ENCODE data around the gene KCTD18.

The KCTD18 gene

GRCh38 chr2:200494048-200494447 is 15.8 kb downstream of the KCTD18 start:
- CTCF ChIA-PET = interaction anchor here (0.9 to 2.7 kb wide), 7 partner anchors 8 to 209 kb away, joined by 3 to 56 read pairs (median 3); partner anchors contain the start of gene KCTD18
- POLR2A ChIA-PET = no interaction called here
- no peak for TF ChIP-seq CTCF (IDR thresholded peaks at IDR 0.05; ENCODE audit: control extremely low read depth, extremely low read depth, low read depth, missing control alignments)
- DNase-seq (ENCODE audit: extremely low spot score) = no peak

- ChIA-PET POLR2A (no interaction called here), CTCF (interaction anchor here (2.7 kb wide), 1 partner anchor 11 kb away, joined by 56 read pairs; no protein-coding TSS in a partner anchor)
- no peak for DNase-seq (ENCODE audit: extremely low spot score)
- TF ChIP-seq CTCF (IDR thresholded peaks at IDR 0.05; ENCODE audit: control extremely low read depth, extremely low read depth, low read depth, missing control alignments) = no peak
Measured at GRCh38 chr2:200492656-200493055, 17.2 kb downstream of the KCTD18 start.

- TF ChIP-seq CTCF (IDR thresholded peaks at IDR 0.05; ENCODE audit: control extremely low read depth, extremely low read depth, low read depth, missing control alignments) = no peak
- ChIA-PET CTCF (interaction anchor here (0.9 to 1.7 kb wide), 3 partner anchors 9 to 213 kb away, joined by 3 read pairs; no protein-coding TSS in a partner anchor), POLR2A (no interaction called here)
- no peak for DNase-seq (ENCODE audit: extremely low spot score)
Measured at GRCh38 chr2:200490001-200490400, 19.9 kb downstream of the KCTD18 start.

- ChIA-PET CTCF (interaction anchor here (1.5 kb wide), 1 partner anchor 515 kb away, joined by 3 read pairs; no protein-coding TSS in a partner anchor), POLR2A (no interaction called here)
- TF ChIP-seq CTCF (IDR thresholded peaks at IDR 0.05; ENCODE audit: control extremely low read depth, extremely low read depth, low read depth, missing control alignments) = no peak
- no peak for DNase-seq (ENCODE audit: extremely low spot score)
Measured at GRCh38 chr2:200488169-200488568, 21.7 kb downstream of the KCTD18 start.

GRCh38 chr2:200486529-200486928 is 23.3 kb downstream of the KCTD18 start:
- POLR2A ChIA-PET = no interaction called here

GRCh38 chr2:200484934-200485333 is 24.9 kb downstream of the KCTD18 start:
- DNase-seq (ENCODE audit: extremely low spot score) = no peak
- ChIA-PET POLR2A (no interaction called here), CTCF (interaction anchor here (0.6 to 9.7 kb wide), 20 partner anchors 9 to 694 kb away, joined by 3 to 82 read pairs (median 13); partner anchors contain the start of gene KCTD18)
- no peak for TF ChIP-seq CTCF (IDR thresholded peaks at IDR 0.05; ENCODE audit: control extremely low read depth, extremely low read depth, low read depth, missing control alignments)

More at GRCh38 chr2:200486529-200486928, 23.3 kb downstream of the KCTD18 start:
- no peak for TF ChIP-seq CTCF (IDR thresholded peaks at IDR 0.05; ENCODE audit: control extremely low read depth, extremely low read depth, low read depth, missing control alignments)
- CTCF ChIA-PET = interaction anchor here (0.8 to 9.7 kb wide), 11 partner anchors 11 to 513 kb away, joined by 3 to 82 read pairs (median 5); partner anchors contain the start of gene KCTD18
- no peak for DNase-seq (ENCODE audit: extremely low spot score)

Measured in GM10248 (cell line).